GM21515 (cell line): Measurements from ENCODE around the gene PTK7.
"Not testable (repeated sequence)": the region's sequence is repeated elsewhere in the genome, so short reads cannot be mapped to it uniquely, and the experiment has no call there.

Source experiments
- ATAC-seq: cut with Tn5 transposase; IDR thresholded peaks from one replicate; pipeline ENCODE4 v1.9.1; 2021; ENCODE audit not compliant: unreplicated experiment

Gene PTK7

DNA sequence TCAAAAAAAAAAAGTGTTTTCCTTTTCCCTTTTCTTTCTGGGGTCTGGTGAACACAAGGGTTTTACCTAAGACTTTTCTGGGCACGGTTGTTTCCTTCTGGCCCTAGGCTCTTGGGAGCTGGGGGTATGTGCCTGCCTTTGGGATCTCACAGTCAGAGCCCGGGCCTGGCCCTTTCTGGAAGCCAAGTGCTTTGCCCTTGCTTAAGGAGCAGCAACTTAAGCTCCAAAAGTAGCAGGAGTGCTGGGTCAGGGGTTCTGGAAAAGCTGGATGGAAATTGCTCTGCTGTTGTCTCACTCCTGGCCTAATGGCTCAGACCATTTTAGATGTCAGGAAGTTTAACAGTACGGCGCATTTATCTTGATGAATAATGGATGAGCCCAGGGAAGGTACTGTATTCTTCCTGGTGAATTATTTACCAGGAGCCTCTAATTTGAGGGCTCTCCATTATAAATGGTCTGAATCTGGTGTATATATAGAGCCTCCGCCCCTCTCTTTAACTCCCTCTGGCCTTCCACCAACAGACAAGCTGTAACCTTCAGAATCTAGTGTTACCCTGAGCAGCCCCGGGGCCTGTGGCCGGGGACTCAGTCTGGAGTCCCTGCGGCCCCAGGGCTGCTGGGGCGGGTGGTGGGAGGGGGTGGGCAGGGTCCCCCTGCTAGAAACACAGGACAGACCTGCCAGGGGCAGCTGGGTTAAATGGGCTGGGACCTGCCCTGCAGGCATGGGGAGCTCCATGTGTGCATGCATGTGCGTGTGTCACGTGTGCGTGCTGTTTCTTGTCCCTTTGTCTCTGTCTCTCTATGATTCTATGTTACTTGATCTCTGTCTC is 37.5 kb downstream of the PTK7 start:
- no peak for ATAC-seq

DNA sequence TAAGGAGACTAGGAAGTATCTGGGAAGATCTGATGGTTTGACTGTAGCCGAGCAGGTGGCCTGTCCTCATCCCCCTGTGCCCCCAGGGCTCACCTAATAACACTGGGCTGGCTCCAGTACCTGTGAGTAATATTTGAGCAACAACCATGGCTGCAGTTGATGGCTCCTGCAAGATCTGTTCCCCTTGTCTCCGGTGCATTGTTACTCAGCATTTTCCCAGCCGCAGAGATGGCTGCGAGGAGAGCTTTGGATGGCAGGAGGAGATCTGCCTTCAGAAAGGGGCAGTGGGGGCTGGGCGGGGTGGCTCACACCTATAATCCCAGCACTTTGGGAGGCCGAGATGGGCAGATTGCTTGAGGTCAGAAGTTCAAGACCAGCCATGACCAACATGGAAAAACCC is 39.3 kb downstream of the PTK7 start:
- no peak for ATAC-seq

DNA sequence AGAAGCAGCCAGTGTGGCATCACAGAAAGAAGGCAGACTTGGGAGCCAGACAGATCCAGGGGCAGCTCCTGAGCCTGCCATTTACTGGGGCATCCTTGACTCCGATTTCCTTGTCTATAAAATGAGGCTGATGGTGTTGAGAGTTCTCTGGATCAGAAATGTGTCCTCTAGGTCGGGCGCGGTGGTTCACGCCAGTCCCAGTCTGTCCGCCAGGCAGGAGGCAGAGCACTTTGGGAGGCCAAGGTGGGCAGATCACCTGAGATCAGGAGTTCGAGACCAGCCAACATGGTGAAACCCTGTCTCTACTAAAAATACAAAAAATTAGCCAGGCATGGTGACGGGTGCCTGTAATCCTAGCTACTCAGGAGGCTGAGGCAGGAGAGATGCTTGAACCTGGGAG is 41.4 kb downstream of the PTK7 start:
- ATAC-seq = not testable (repeated sequence)

DNA sequence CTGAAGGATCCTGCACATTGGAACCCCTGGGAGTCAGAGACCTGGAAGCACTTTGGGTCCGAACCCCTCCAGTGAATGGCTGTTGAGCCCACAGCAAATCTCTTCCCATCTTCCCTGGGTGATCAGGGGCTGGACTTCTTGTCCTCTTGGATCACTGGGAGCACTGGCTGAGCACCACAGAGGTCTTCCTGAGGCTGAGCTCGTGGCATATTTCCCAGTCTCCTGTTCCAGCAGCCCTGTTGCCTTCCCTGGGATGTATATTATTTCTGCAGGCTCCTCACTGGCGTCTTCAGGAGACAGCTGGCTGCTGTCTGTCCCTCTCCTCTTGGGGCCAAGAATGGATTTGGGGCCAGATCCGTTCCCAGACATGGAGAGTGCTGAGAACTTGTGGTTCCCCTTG is 43.4 kb downstream of the PTK7 start:
- ATAC-seq = no peak

DNA sequence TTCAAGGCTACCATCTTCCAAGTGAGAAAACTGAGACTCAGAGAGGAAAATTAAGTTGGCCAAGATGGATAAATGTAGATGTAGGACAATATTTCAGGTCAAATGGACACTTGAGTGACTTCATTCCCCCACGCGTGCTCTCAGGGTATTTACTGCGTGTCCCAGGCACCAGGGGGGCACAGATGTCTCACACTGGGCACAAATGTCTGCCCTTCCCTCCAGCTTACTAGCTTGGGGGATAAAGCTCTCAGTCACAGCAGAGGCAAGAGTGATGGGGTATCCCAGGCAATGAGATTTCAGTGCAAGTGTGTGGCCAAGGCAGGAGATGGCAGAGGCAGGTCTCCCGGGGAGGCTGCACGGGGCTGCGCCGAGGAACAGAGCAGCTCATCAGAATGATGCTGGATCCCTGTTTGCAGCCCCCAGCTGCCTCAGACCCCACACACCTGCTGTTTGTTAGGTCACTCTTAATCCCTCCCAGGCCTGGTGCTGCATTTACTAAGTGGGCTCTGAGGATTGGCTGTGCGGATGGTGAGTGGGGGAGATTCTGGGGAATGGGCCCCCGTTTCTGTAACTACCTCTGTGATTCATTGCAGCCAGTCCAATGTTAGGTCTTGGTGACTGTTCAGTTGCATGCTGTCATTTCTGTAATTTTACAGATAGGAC is 44.1 kb downstream of the PTK7 start:
- no peak for ATAC-seq

- ATAC-seq = no peak
Measured at GRCh38 chr6:43120944-43121913, 45.1 kb downstream of the PTK7 start.

DNA sequence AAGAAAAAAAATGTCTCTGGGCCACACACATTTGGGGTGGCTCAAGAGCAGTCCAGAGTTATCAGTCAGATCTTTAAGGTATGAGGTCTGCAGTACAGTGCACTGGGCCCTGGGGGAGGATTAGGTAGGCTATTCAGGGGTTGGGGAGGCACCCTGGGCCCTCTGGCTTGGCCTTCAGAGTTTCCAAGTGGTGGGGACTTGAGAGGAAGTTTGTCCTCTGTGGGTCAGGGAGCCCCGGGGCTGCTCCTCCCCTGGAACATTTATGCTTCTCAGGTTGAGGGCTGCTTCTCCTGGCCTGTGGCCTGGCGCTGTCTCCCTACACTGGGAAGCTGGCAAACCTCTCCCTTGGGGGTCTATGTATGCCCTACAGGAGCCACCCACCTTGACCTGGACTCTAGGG is 46.0 kb downstream of the PTK7 start:
- ATAC-seq = no peak

DNA sequence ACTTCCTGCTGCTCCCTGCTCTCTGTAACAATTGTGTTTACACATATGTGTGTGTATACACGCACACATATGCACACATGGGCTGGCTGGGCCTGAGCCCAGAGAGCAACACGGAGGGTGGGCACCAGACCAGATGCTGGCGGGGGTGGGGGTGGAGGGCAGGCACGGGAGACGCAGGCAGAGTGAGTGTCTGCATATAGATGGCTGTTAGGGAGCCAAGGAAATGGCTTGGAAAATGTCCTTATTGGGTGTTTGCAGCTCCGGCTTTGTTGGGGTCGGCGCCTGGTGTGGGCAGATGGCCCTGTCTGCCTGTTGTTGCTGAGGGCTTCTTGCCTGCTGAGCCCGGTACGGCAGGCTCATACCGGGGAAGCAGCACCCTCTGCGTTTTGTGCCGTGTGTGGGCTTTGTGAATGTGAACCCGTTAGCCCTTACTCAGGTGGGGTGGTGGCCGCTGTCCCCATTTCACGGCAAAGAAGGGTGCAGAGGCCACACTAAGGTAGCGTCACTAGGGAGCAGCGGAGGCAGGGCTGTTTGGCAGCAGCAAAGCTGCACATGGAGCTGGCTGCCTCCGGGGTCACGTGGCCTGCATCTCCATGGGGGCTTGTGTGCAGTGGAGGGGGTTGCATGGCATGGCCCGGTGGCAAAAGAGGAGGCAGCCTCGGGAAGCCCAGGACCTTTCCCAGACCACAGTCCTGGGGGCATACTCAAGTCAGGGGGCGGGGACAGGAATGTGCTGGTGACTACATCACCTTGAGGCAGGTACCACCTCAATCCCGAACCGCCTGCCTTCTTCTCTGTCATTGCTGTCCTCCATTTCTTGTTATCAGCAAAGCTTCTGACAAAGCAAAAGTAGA is 47.6 kb downstream of the PTK7 start:
- no peak for ATAC-seq

GRCh38 chr6:43124481-43124880 is 48.4 kb downstream of the PTK7 start:
- no peak for ATAC-seq

- ATAC-seq = no peak
Measured at GRCh38 chr6:43125119-43125518, 49.0 kb downstream of the PTK7 start.

DNA sequence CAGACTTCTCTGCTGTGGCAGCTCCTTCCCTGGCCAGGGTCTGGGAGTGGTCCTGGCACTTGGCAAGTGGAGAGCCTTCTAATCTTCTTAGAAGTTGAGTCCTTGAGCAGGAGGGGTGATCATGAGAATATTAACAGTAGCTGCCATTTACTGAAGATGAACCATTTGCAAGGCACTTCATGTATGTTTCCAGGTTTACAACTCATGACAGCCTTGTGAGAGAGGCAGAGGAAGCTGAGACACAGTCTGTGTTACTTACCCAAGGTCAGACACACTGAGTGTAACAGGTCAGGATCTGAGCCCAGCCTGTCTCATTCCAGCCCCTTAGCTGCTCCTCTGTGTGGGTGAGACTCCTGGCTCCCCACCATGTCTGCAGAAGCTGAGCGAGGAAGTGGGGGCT is 49.4 kb downstream of the PTK7 start:
- ATAC-seq = no peak

GRCh38 chr6:43127180-43127579 is 51.1 kb downstream of the PTK7 start:
- ATAC-seq = no peak

DNA sequence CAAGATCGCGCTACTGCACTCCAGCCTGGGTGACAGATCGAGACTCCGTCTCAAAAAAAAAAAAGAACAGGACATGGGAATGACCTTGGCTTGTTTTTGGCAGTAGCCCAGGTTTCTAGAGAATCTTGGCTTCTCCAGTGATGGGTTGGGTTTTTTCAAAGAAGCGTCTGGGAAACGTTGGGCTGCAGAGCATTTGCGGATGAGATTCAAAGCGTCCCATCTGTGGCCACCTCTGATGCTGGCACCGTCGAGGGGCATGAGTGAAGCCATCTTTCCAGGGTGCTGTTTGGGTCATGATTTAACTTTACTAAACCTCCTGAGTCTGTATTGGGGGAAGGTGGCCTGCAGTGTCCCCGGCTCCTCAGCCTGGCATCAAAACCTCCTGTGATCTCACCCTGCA is 51.8 kb downstream of the PTK7 start:
- no peak for ATAC-seq

DNA sequence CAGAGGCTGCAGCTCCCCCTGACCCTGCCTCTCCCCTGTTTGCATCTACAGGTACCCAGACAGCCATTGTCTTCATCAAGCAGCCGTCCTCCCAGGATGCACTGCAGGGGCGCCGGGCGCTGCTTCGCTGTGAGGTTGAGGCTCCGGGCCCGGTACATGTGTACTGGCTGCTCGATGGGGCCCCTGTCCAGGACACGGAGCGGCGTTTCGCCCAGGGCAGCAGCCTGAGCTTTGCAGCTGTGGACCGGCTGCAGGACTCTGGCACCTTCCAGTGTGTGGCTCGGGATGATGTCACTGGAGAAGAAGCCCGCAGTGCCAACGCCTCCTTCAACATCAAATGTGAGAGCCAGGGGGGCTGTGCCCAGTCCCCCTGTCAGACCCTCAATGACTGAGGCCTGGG is 52.8 kb downstream of the PTK7 start:
- no peak for ATAC-seq

GRCh38 chr6:43129434-43130194 is 53.5 kb downstream of the PTK7 start:
- no peak for ATAC-seq

DNA sequence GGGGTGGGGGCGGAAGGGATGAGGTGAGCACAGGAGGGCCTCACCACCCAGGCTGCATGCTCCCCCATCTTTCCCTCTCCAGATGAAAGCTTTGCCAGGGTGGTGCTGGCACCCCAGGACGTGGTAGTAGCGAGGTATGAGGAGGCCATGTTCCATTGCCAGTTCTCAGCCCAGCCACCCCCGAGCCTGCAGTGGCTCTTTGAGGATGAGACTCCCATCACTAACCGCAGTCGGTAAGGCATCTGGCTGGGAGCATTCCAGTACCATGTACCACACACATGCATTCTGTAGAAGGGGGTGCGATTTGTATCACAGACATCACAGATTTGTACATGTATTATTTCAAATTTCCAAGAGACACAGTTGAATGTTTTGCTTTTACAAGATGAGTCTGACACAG is 54.3 kb downstream of the PTK7 start:
- no peak for ATAC-seq

GRCh38 chr6:43131379-43131778 is 55.3 kb downstream of the PTK7 start:
- ATAC-seq = not testable (repeated sequence)

- no peak for ATAC-seq
Measured at GRCh38 chr6:43138267-43138666, 62.2 kb downstream of the PTK7 start.

- ATAC-seq = not testable (repeated sequence)
Measured at GRCh38 chr6:43139973-43140372, 63.9 kb downstream of the PTK7 start.

DNA sequence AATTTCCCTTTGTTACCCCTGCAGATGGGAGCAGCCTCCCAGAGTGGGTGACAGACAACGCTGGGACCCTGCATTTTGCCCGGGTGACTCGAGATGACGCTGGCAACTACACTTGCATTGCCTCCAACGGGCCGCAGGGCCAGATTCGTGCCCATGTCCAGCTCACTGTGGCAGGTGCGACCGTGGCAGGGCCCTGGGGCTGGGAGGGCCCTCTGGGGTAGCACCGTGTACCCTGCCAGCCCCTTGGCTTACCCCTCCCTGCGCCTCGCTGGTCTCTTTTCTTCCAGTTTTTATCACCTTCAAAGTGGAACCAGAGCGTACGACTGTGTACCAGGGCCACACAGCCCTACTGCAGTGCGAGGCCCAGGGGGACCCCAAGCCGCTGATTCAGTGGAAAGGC is 65.5 kb downstream of the PTK7 start:
- no peak for ATAC-seq
